CMK (cell line): Measurements from ENCODE around the gene HCK.

Experiments used
- DNase-seq: peaks from one replicate; pipeline ENCODE4 v3.0.0-alpha.2; 2010; ENCODE audit warnings: low read depth

Gene HCK

GRCh38 chr20:32052090-32052777 is at the start of gene HCK:
HCK (plus strand) TSS chr20:32052242.
- no peak for DNase-seq

GRCh38 chr20:32003325-32003724 is 48.7 kb upstream of the HCK start:
- no peak for DNase-seq

- no peak for DNase-seq
Observed at GRCh38 chr20:32004963-32005362, 47.1 kb upstream of the HCK start.

GRCh38 chr20:32006053-32006452 is 46.0 kb upstream of the HCK start:
- no peak for DNase-seq

GRCh38 chr20:32006841-32007786 is 44.9 kb upstream of the HCK start:
- no peak for DNase-seq

- DNase-seq = peak; percentile 63
Observed at GRCh38 chr20:32007787-32008616, 44.0 kb upstream of the HCK start.

GRCh38 chr20:32009564-32009963 is 42.5 kb upstream of the HCK start:
- no peak for DNase-seq

GRCh38 chr20:32010101-32010500 is 41.9 kb upstream of the HCK start, which contains the start of gene CCM2L:
CCM2L (plus strand) TSS chr20:32010438; CDS start chr20:32010455, 17 bp downstream.
- DNase-seq = no peak

- DNase-seq = no peak
Observed at GRCh38 chr20:32010666-32011065, 41.4 kb upstream of the HCK start.

GRCh38 chr20:32012159-32012688 is 39.8 kb upstream of the HCK start:
- no peak for DNase-seq

- DNase-seq = no peak
Observed at GRCh38 chr20:32013326-32013725, 38.7 kb upstream of the HCK start.

- no peak for DNase-seq
Observed at GRCh38 chr20:32017711-32018251, 34.3 kb upstream of the HCK start.

- no peak for DNase-seq
Observed at GRCh38 chr20:32018269-32019155, 33.5 kb upstream of the HCK start.

- no peak for DNase-seq
Observed at GRCh38 chr20:32019156-32019510, 32.9 kb upstream of the HCK start.

GRCh38 chr20:32019563-32020463 is 32.2 kb upstream of the HCK start:
- DNase-seq = no peak

- no peak for DNase-seq
Observed at GRCh38 chr20:32021091-32021490, 31.0 kb upstream of the HCK start.

GRCh38 chr20:32024683-32025295 is 27.3 kb upstream of the HCK start:
- no peak for DNase-seq

GRCh38 chr20:32027643-32028042 is 24.4 kb upstream of the HCK start:
- no peak for DNase-seq
